Gastrocnemius medialis (tissue), 4 donors: ENCODE results near the gene ZNF217. TPM values are rescaled to one million over a fixed set of nuclear protein-coding genes. Genes with fewer than 3 reads are reported as not detected.

Experiments
- ATAC-seq, 2 donors: fragments of 150-250 bp; one replicate each; pipeline ENCODE4 v1.9.1; 2016
- DNase-seq, 2 donors: peaks; one replicate each; pipeline ENCODE4 v3.0.0-alpha.2; 2019
- H3K27ac ChIP-seq, 4 donors: fragments of 200-600 bp; sonication (generic); 1 replicate in 1 of 4; 2 replicates in 3 of 4; pipeline ENCODE4 v1.5.1; 2016 to 2018; ENCODE audit warnings: mild to moderate bottlenecking in 2 of 4, moderate library complexity in 1 of 4
- H3K27me3 ChIP-seq, 3 donors: fragments of 200-600 bp; sonication (generic) in 2 of 3; 1 replicate in 1 of 3; 2 replicates in 2 of 3; pipeline versions ENCODE4 v1.5.1 to v1.6.0; 2016 to 2019; ENCODE audit warnings: mild to moderate bottlenecking in 1 of 3, moderate library complexity in 1 of 3
- H3K36me3 ChIP-seq, 2 donors: fragments of 200-600 bp; sonication (generic) in 1 of 2; one replicate each; pipeline ENCODE4 v1.5.1; 2017 to 2018
- H3K4me1 ChIP-seq, 2 donors: fragments of 200-600 bp; sonication (generic) in 1 of 2; one replicate each; pipeline ENCODE4 v1.5.1; 2016 to 2017; ENCODE audit warnings: mild to moderate bottlenecking in 2 of 2
- H3K4me3 ChIP-seq, 4 donors: fragments of 200-600 bp; sonication (generic) in 3 of 4; 1 replicate in 1 of 4; 2 replicates in 3 of 4; pipeline ENCODE4 v1.5.1; 2016 to 2019; ENCODE audit warnings: mild to moderate bottlenecking in 2 of 4
- H3K9me3 ChIP-seq, 3 donors: fragments of 200-600 bp; sonication (generic) in 2 of 3; 1 replicate in 1 of 3; 2 replicates in 2 of 3; pipeline ENCODE4 v1.5.1; 2016 to 2019
- CTCF ChIP-seq, 5 experiments: fragments of 450-650 bp in 3 of 5; fragments of 200-600 bp in 2 of 5; sonication (generic) in 2 of 5; IDR thresholded peaks in 4 of 5; conservative IDR thresholded peaks in 1 of 5; 1 replicate in 4 of 5; 2 replicates in 1 of 5; pipeline ENCODE4 v1.5.1; 2016 to 2019; ENCODE audit warnings: antibody characterized with exemption in 5 of 5, mild to moderate bottlenecking in 3 of 5, moderate library complexity in 3 of 5
- POLR2A ChIP-seq, 2 donors: fragments of 450-650 bp; IDR thresholded peaks; one replicate each; pipeline ENCODE4 v1.6.1; 2017; ENCODE audit warnings: antibody characterized with exemption in 2 of 2, mild to moderate bottlenecking in 2 of 2, moderate library complexity in 2 of 2
- in situ Hi-C, 4 donors: fragments of 200-750 bp; cut with MboI; loops; one replicate each; pipeline versions ENCODE4 v1.15.0 to v1.8.0; 2017; ENCODE audit warnings: low sequenced_read_pairs in 4 of 4
- intact Hi-C: fragments of 100-400 bp; cut with DNase I; formaldehyde crosslinking; loops from one replicate; pipeline ENCODE4 v1.15.1; 2023; ENCODE audit warnings: low total_unique reads
- total RNA-seq, 4 donors: library from RNA; depleted of rRNA; stranded (reverse); fragments of >200 nt; gene quantifications; one replicate each; pipeline versions ENCODE4 v1.1.0 to v1.2.3, GENCODE V29; 2016

The ZNF217 gene
- total RNA-seq, 4 donors from 2014 or later = 4.1 to 5.9 (median 4.7) TPM

- H3K4me1 ChIP-seq = peaks cover 19 to 33% of the 10 kb centered on the region in 2 donors
- in situ Hi-C loops = loop anchor here (5.0 to 25.0 kb wide), 6 partner anchors 339 to 636 kb away; partner anchors contain the start of gene PFDN4 (in 2 of the 4)
- no peak overlapping the region for H3K4me3 ChIP-seq
- no peaks in the 10 kb centered on the region for H3K27me3 ChIP-seq
- intact Hi-C loops = loop anchor here (5.0 to 10.0 kb wide), 2 partner anchors 161 to 489 kb away; no protein-coding TSS in a partner anchor
- H3K9me3 ChIP-seq = no peaks in the 10 kb centered on the region
- ATAC-seq (no peak), DNase-seq (no peak)
- TF ChIP-seq CTCF (IDR thresholded peaks at IDR 0.05 in 4 of 5, conservative IDR thresholded peaks at IDR 0.05 in 1 of 5) = no peak
- TF ChIP-seq POLR2A (IDR thresholded peaks at IDR 0.05) = no peak
- peaks cover 0 to 42% of the 10 kb centered on the region in 2 donors for H3K36me3 ChIP-seq
- H3K27ac ChIP-seq = no peak overlapping the region
Observed at GRCh38 chr20:53576195-53576580, 17.5 kb downstream of the ZNF217 start.

- no peak overlapping the region for H3K4me3 ChIP-seq
- H3K27ac ChIP-seq = no peak overlapping the region
- peaks cover 16 to 28% of the 10 kb centered on the region in 2 donors for H3K4me1 ChIP-seq
- no peaks in the 10 kb centered on the region for H3K9me3 ChIP-seq
- in situ Hi-C loops (loop anchor here (5.0 to 25.0 kb wide), 6 partner anchors 339 to 637 kb away; partner anchors contain the start of gene PFDN4 (in 2 of the 4)), intact Hi-C loops (loop anchor here (5.0 to 10.0 kb wide), 2 partner anchors 162 to 489 kb away; no protein-coding TSS in a partner anchor)
- DNase-seq = no peak
- ATAC-seq = no peak
- H3K36me3 ChIP-seq = peaks cover 0 to 42% of the 10 kb centered on the region in 2 donors
- H3K27me3 ChIP-seq = no peaks in the 10 kb centered on the region
- no peak for TF ChIP-seq CTCF (IDR thresholded peaks at IDR 0.05 in 4 of 5, conservative IDR thresholded peaks at IDR 0.05 in 1 of 5)
- TF ChIP-seq POLR2A (IDR thresholded peaks at IDR 0.05) = no peak
Observed at GRCh38 chr20:53575481-53576194, 18.0 kb downstream of the ZNF217 start.

GRCh38 chr20:53574819-53575218, 18.8 kb downstream of the ZNF217 start:
- Histone ChIP-seq H3K4me1 (peaks cover 13 to 20% of the 10 kb centered on the region in 2 donors), H3K4me3 (no peak overlapping the region), H3K27me3 (no peaks in the 10 kb centered on the region), H3K27ac (no peak overlapping the region), H3K36me3 (peaks cover 0 to 50% of the 10 kb centered on the region in 2 donors), H3K9me3 (no peaks in the 10 kb centered on the region)
- DNase-seq (no peak), ATAC-seq (no peak)
- intact Hi-C loops (loop anchor here (5.0 to 10.0 kb wide), 2 partner anchors 162 to 490 kb away; no protein-coding TSS in a partner anchor), in situ Hi-C loops (loop anchor here (5.0 to 25.0 kb wide), 7 partner anchors 340 to 637 kb away; partner anchors contain the start of genes PFDN4 (in 2 of the 4) and BCAS1 (in 1 of the 4))
- TF ChIP-seq CTCF (IDR thresholded peaks at IDR 0.05 in 4 of 5, conservative IDR thresholded peaks at IDR 0.05 in 1 of 5) = no peak

GRCh38 chr20:53574259-53574789, 19.3 kb downstream of the ZNF217 start:
- DNase-seq (no peak), ATAC-seq (no peak)
- peaks cover 0 to 54% of the 10 kb centered on the region in 2 donors for H3K36me3 ChIP-seq
- H3K4me1 ChIP-seq = peaks cover 13 to 15% of the 10 kb centered on the region in 2 donors
- TF ChIP-seq CTCF (IDR thresholded peaks at IDR 0.05 in 4 of 5, conservative IDR thresholded peaks at IDR 0.05 in 1 of 5) (no peak), POLR2A (IDR thresholded peaks at IDR 0.05) (no peak)
- no peaks in the 10 kb centered on the region for H3K27me3 ChIP-seq
- no peak overlapping the region for H3K4me3 ChIP-seq
- H3K9me3 ChIP-seq = no peaks in the 10 kb centered on the region
- in situ Hi-C loops (loop anchor here in 2 of 4 donors (10.0 to 25.0 kb wide), 3 partner anchors 340 to 488 kb away; partner anchors contain the start of gene BCAS1 (in 1 of the 2)), intact Hi-C loops (loop anchor here (10.0 kb wide), 1 partner anchor 490 kb away; no protein-coding TSS in a partner anchor)
- no peak overlapping the region for H3K27ac ChIP-seq
